ENCODE results near the gene HSPA1A. TPM values are rescaled to one million over a fixed set of nuclear protein-coding genes. Genes with fewer than 3 reads are reported as not detected.

HSPA1A gene
- total RNA-seq, 2 donors from 2014 or later: 315 to 334 TPM

DNA sequence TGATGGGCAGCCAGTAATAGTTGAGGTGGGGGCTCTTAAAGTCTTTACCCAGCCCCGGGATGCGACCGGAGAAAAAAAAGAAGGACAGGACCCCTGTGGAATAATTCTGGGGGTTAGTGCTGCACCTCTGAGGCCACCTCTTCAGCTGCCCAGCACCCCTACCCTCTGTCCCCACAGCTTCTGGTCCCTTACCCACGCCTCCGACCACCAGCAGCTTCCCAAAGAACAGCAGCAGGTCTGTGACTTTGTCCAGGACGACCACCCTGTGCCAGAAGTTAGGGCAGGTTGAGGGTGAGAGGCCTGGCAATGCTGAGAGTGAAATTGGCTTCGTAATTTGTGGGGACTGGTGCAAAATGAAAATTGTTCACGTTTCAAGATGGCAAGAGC lies 49.5 kb downstream of the HSPA1A start:
- H3K36me3 ChIP-seq: peaks cover 10% of the 10 kb centered on the region
- no peak overlapping the region for H3K27ac ChIP-seq
- H3K27me3 ChIP-seq: no peaks in the 10 kb centered on the region
- TF ChIP-seq, protein P1, sequence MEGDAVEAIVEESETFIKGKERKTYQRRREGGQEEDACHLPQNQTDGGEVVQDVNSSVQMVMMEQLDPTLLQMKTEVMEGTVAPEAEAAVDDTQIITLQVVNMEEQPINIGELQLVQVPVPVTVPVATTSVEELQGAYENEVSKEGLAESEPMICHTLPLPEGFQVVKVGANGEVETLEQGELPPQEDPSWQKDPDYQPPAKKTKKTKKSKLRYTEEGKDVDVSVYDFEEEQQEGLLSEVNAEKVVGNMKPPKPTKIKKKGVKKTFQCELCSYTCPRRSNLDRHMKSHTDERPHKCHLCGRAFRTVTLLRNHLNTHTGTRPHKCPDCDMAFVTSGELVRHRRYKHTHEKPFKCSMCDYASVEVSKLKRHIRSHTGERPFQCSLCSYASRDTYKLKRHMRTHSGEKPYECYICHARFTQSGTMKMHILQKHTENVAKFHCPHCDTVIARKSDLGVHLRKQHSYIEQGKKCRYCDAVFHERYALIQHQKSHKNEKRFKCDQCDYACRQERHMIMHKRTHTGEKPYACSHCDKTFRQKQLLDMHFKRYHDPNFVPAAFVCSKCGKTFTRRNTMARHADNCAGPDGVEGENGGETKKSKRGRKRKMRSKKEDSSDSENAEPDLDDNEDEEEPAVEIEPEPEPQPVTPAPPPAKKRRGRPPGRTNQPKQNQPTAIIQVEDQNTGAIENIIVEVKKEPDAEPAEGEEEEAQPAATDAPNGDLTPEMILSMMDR (IDR thresholded peaks at IDR 0.05): no peak
- H3K9me3 ChIP-seq: no peaks in the 10 kb centered on the region
- H3K4me3 ChIP-seq: no peak overlapping the region
- DNase-seq (ENCODE audit: low spot score): no peak
- peaks cover 0 to 21% of the 10 kb centered on the region in 2 donors for H3K4me1 ChIP-seq

DNA sequence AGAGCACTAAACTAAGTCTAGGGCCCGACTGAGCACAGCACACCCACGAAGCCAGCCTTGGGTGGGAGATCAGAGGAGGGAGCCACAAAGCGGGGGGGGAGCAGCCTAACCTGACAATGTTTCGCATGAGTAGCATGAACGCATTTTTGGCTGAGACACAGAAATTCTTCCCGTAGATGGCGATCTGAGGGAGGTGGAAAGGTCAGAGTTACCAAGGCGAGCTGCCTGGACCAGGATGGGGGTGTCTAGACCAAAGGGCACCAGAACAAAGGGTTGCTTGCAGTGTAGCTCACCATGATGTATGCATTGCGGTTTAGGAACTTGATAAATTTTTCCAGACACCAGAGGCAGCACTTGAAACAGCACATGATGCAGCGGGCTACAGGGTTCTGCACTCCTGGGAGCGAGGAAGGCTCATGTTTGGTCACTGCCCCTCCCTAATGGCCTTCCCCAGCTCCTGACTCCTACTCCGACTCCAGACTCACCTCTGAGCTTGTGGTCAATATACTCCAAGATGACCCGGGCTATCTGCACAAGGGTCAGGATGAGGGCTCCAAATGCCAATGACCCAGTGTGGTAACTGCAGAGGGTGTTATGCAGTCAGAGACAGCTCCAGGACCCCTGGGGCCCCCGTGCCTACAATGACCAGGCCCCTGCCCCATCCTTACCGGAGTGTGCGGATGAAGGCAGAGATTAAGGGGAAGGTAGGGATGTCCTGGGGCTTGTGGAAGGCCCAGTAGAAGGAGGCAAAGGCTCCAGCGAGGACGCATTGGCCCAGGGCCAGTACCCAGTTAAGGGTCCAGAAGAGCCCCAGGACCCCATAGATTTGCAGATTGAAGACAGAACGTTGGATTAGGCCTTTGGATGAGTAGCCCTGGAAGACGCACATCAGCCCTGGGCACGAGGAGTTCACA lies 50.1 kb downstream of the HSPA1A start:
- TF ChIP-seq, protein P1 (IDR thresholded peaks at IDR 0.05): no peak
- no peak for DNase-seq (ENCODE audit: low spot score)
- Histone ChIP-seq H3K27ac (no peak overlapping the region), H3K4me3 (no peak overlapping the region), H3K36me3 (peaks cover 4% of the 10 kb centered on the region), H3K4me1 (peaks cover 0 to 21% of the 10 kb centered on the region in 2 donors), H3K9me3 (no peaks in the 10 kb centered on the region), H3K27me3 (no peaks in the 10 kb centered on the region)

Other genes starting within 250 kb of the HSPA1A start
- not detected for gene LTA, start 243.3 kb upstream of the HSPA1A start, total RNA-seq
- under 1 TPM in 1 of 2 donors, not detected in 1; 0.51 TPM for gene TNF, start 240.0 kb upstream of the HSPA1A start, total RNA-seq
- not detected for gene LTB, start 233.1 kb upstream of the HSPA1A start, total RNA-seq
- 1 to 10 TPM; 2.8 to 8.5 TPM for gene LST1, start 229.3 kb upstream of the HSPA1A start, total RNA-seq
- not detected for gene NCR3, start 222.5 kb upstream of the HSPA1A start, total RNA-seq
- 10 to 100 TPM in 1 of 2 donors, 1 to 10 TPM in 1; 8.3 to 27.3 TPM for gene AIF1, start 200.3 kb upstream of the HSPA1A start, total RNA-seq
- gene PRRC2A, start 194.8 kb upstream of the HSPA1A start, total RNA-seq: 10 to 100 TPM; 61.0 to 96.7 TPM
- gene BAG6, start 162.9 kb upstream of the HSPA1A start, total RNA-seq: 100 to 1,000 TPM; 209 to 306 TPM
- gene APOM, start 159.6 kb upstream of the HSPA1A start, total RNA-seq: 1 to 10 TPM; 1.0 to 1.2 TPM
- 10 to 100 TPM; 17.8 to 19.2 TPM for gene C6orf47, start 154.8 kb upstream of the HSPA1A start, total RNA-seq
- gene GPANK1, start 150.5 kb upstream of the HSPA1A start, total RNA-seq: 10 to 100 TPM; 14.7 to 20.0 TPM
- 100 to 1,000 TPM; 242 to 243 TPM for gene CSNK2B, start 149.5 kb upstream of the HSPA1A start, total RNA-seq
- gene LY6G5B, start 145.6 kb upstream of the HSPA1A start, total RNA-seq: 1 to 10 TPM in 1 of 2 donors, under 1 TPM in 1; 0.67 to 1.8 TPM
- gene LY6G5C, start 134.5 kb upstream of the HSPA1A start, total RNA-seq: 1 to 10 TPM; 1.2 to 4.9 TPM
- gene ABHD16A, start 112.2 kb upstream of the HSPA1A start, total RNA-seq: 10 to 100 TPM; 22.7 to 29.4 TPM
- gene LY6G6F, start 108.7 kb upstream of the HSPA1A start, total RNA-seq: not detected
- not detected for gene LY6G6D, start 100.2 kb upstream of the HSPA1A start, total RNA-seq
- 1 to 10 TPM in 1 of 2 donors, not detected in 1; 1.3 TPM for gene LY6G6C, start 93.8 kb upstream of the HSPA1A start, total RNA-seq
- gene MPIG6B, start 92.2 kb upstream of the HSPA1A start, total RNA-seq: under 1 TPM in 1 of 2 donors, not detected in 1; 0.55 TPM
- gene DDAH2, start 86.2 kb upstream of the HSPA1A start, total RNA-seq: 10 to 100 TPM; 53.5 to 93.3 TPM
- 100 to 1,000 TPM in 1 of 2 donors, 10 to 100 TPM in 1; 90.9 to 194 TPM for gene CLIC1, start 79.0 kb upstream of the HSPA1A start, total RNA-seq
- under 1 TPM; 0.37 to 0.98 TPM for gene MSH5, start 75.5 kb upstream of the HSPA1A start, total RNA-seq
- gene SAPCD1, start 52.9 kb upstream of the HSPA1A start, total RNA-seq: not detected
- 1 to 10 TPM; 4.1 to 7.5 TPM for gene VWA7, start 38.2 kb upstream of the HSPA1A start, total RNA-seq
- 10 to 100 TPM; 15.3 to 24.6 TPM for gene VARS1, start 19.8 kb upstream of the HSPA1A start, total RNA-seq
- gene LSM2, start 8.6 kb upstream of the HSPA1A start, total RNA-seq: 10 to 100 TPM; 28.8 to 32.0 TPM
- gene HSPA1L, start 260 bp upstream of the HSPA1A start, total RNA-seq: 1 to 10 TPM; 1.1 to 1.6 TPM
- gene HSPA1B, start 12.2 kb downstream of the HSPA1A start, total RNA-seq: 100 to 1,000 TPM; 131 to 232 TPM
- gene NEU1, start 47.3 kb downstream of the HSPA1A start, total RNA-seq: 10 to 100 TPM; 28.0 to 37.7 TPM
- gene SLC44A4, start 63.5 kb downstream of the HSPA1A start, total RNA-seq: not detected
- gene EHMT2, start 82.2 kb downstream of the HSPA1A start, total RNA-seq: 10 to 100 TPM; 10.5 to 19.1 TPM
- gene ZBTB12, start 86.5 kb downstream of the HSPA1A start, total RNA-seq: under 1 TPM; 0.47 to 0.52 TPM
- gene C2, start 112.2 kb downstream of the HSPA1A start, total RNA-seq: 10 to 100 TPM in 1 of 2 donors, 1 to 10 TPM in 1; 3.5 to 19.9 TPM
- gene CFB, start 130.6 kb downstream of the HSPA1A start, total RNA-seq: 100 to 1,000 TPM in 1 of 2 donors, 10 to 100 TPM in 1; 65.5 to 126 TPM
- 10 to 100 TPM; 40.0 to 81.7 TPM for gene NELFE, start 143.4 kb downstream of the HSPA1A start, total RNA-seq
- 10 to 100 TPM; 18.7 to 31.6 TPM for gene SKIC2, start 143.6 kb downstream of the HSPA1A start, total RNA-seq
- gene DXO, start 156.6 kb downstream of the HSPA1A start, total RNA-seq: 10 to 100 TPM; 12.1 to 14.1 TPM
- gene C4A, start 166.5 kb downstream of the HSPA1A start, total RNA-seq: 100 to 1,000 TPM; 152 to 175 TPM
- 100 to 1,000 TPM; 150 to 241 TPM for gene C4B, start 199.3 kb downstream of the HSPA1A start, total RNA-seq
- 1 to 10 TPM in 1 of 2 donors, under 1 TPM in 1; 0.19 to 1.2 TPM for gene CYP21A2, start 222.9 kb downstream of the HSPA1A start, total RNA-seq

Measured in right atrium auricular region (tissue), 2 donors.